H9 (cell line): ENCODE results near the gene SRA1. TPM values are rescaled to one million over a fixed set of nuclear protein-coding genes. Genes with fewer than 3 reads are reported as not detected.

Source experiments
- DNase-seq: peaks from one replicate; pipeline ENCODE4 v3.0.0-alpha.2; 2017
- H2AFZ ChIP-seq: one replicate; pipeline ENCODE4 v1.6.1; 2013; ENCODE audit warnings: mild to moderate bottlenecking, low read length, control low read depth, moderate library complexity
- H2AK5ac ChIP-seq: 2 replicates; pipeline ENCODE4 v1.6.1; 2013; ENCODE audit warnings: low read length, control low read depth, mixed read lengths; ENCODE audit not compliant: insufficient read length
- H2BK120ac ChIP-seq: one replicate; pipeline ENCODE4 v1.6.1; 2013; ENCODE audit warnings: low read depth, mild to moderate bottlenecking, low read length, control low read depth, inconsistent platforms; ENCODE audit not compliant: poor library complexity, severe bottlenecking
- H2BK12ac ChIP-seq: 2 replicates; pipeline ENCODE4 v1.6.1; 2013; ENCODE audit warnings: low read length, control low read depth, mixed read lengths, low read depth; ENCODE audit not compliant: insufficient read length
- H2BK15ac ChIP-seq: 2 replicates; pipeline ENCODE4 v1.6.1; 2013; ENCODE audit warnings: low read depth, low read length, control low read depth
- H2BK20ac ChIP-seq: one replicate; pipeline ENCODE4 v1.6.1; 2013; ENCODE audit warnings: low read depth, mild to moderate bottlenecking, low read length, control low read depth, inconsistent platforms; ENCODE audit not compliant: poor library complexity, severe bottlenecking
- H2BK5ac ChIP-seq: 2 replicates; pipeline ENCODE4 v1.6.1; 2013; ENCODE audit warnings: low read length, control low read depth, mixed read lengths; ENCODE audit not compliant: insufficient read length
- H3K14ac ChIP-seq: 2 replicates; pipeline ENCODE4 v1.6.1; 2013; ENCODE audit warnings: low read length, control low read depth; ENCODE audit not compliant: insufficient read depth
- H3K18ac ChIP-seq: 2 replicates; pipeline ENCODE4 v1.6.1; 2013; ENCODE audit warnings: low read depth, mild to moderate bottlenecking, mixed read lengths, low read length, control low read depth; ENCODE audit not compliant: insufficient read length
- H3K23ac ChIP-seq: 2 replicates; pipeline ENCODE4 v1.6.1; 2013; ENCODE audit warnings: low read length, control low read depth, mixed read lengths, low read depth; ENCODE audit not compliant: insufficient read length
- H3K23me2 ChIP-seq: 2 replicates; pipeline ENCODE4 v1.6.1; 2013; ENCODE audit warnings: low read depth, mild to moderate bottlenecking, mixed read lengths, low read length, control low read depth; ENCODE audit not compliant: insufficient read length, poor library complexity, severe bottlenecking
- H3K27ac ChIP-seq: 2 replicates; pipeline ENCODE4 v1.5.1; 2013; ENCODE audit warnings: low read length, control low read depth, mixed read lengths, low read depth; ENCODE audit not compliant: insufficient read length
- H3K27me3 ChIP-seq: 2 replicates; pipeline ENCODE4 v1.6.1; 2013; ENCODE audit warnings: low read length, control low read depth, inconsistent platforms; ENCODE audit not compliant: insufficient read depth
- H3K4ac ChIP-seq: 2 replicates; pipeline ENCODE4 v1.6.1; 2013; ENCODE audit warnings: low read depth, mild to moderate bottlenecking, control low read depth, inconsistent platforms, low read length, moderate library complexity
- H3K4me1 ChIP-seq: 2 replicates; pipeline ENCODE4 v1.6.1; 2013; ENCODE audit warnings: low read length, control low read depth, inconsistent platforms; ENCODE audit not compliant: insufficient read depth
- H3K4me2 ChIP-seq: 2 replicates; pipeline ENCODE4 v1.6.1; 2013; ENCODE audit warnings: low read length, control low read depth, mixed read lengths; ENCODE audit not compliant: insufficient read length, insufficient read depth
- H3K56ac ChIP-seq: 2 replicates; pipeline ENCODE4 v1.6.1; 2013; ENCODE audit warnings: low read depth, mild to moderate bottlenecking, mixed read lengths, low read length, control low read depth; ENCODE audit not compliant: insufficient read length
- H3K79me1 ChIP-seq: 2 replicates; pipeline ENCODE4 v1.6.1; 2013; ENCODE audit warnings: low read depth, mild to moderate bottlenecking, moderate library complexity, low read length, control low read depth, inconsistent platforms; ENCODE audit not compliant: insufficient read depth, poor library complexity, severe bottlenecking
- H3K79me2 ChIP-seq: 2 replicates; pipeline ENCODE4 v1.6.1; 2013; ENCODE audit warnings: low read length, control low read depth, inconsistent platforms; ENCODE audit not compliant: insufficient read depth
- H3K9ac ChIP-seq: 2 replicates; pipeline ENCODE4 v1.6.1; 2013; ENCODE audit warnings: low read length, control low read depth, mixed read lengths; ENCODE audit not compliant: insufficient read length; ENCODE audit errors: extremely low read depth
- H3K9me3 ChIP-seq: one replicate; pipeline ENCODE4 v1.6.1; 2013; ENCODE audit warnings: low read depth, low read length, inconsistent platforms; ENCODE audit not compliant: control insufficient read depth
- H3T11ph ChIP-seq: one replicate; pipeline ENCODE4 v1.6.1; 2013; ENCODE audit warnings: mild to moderate bottlenecking, low read length, control low read depth, inconsistent platforms
- H4K20me1 ChIP-seq: one replicate; pipeline ENCODE4 v1.6.1; 2013; ENCODE audit not compliant: control insufficient read depth, insufficient read length, insufficient read depth
- H4K5ac ChIP-seq: 2 replicates; pipeline ENCODE4 v1.6.1; 2013; ENCODE audit warnings: low read depth, mild to moderate bottlenecking, mixed read lengths, low read length, control low read depth; ENCODE audit not compliant: insufficient read length
- H4K8ac ChIP-seq: replicated peaks from 2 replicates; pipeline ENCODE4 v1.6.1; 2013; ENCODE audit warnings: low read length, control low read depth, mixed read lengths, low read depth; ENCODE audit not compliant: insufficient read length
- H4K91ac ChIP-seq: 2 replicates; pipeline ENCODE4 v1.6.1; 2013; ENCODE audit warnings: low read depth, mild to moderate bottlenecking, moderate library complexity, mixed read lengths, low read length, control low read depth; ENCODE audit not compliant: insufficient read length
- H3K27ac Mint-ChIP-seq, 3 experiments: 2 replicates in 2 of 3; 3 replicates in 1 of 3; pipeline ENCODE4 v1.8.0; 2020 to 2021; ENCODE audit warnings: mixed read lengths in 3 of 3, mild to moderate bottlenecking in 1 of 3, moderate library complexity in 1 of 3
- H3K27me3 Mint-ChIP-seq: 2 replicates; pipeline ENCODE4 v1.8.0; 2021; ENCODE audit warnings: low read depth, mild to moderate bottlenecking, moderate library complexity, mixed read lengths
- H3K36me3 Mint-ChIP-seq, 3 experiments: 2 replicates in 2 of 3; 3 replicates in 1 of 3; pipeline ENCODE4 v1.8.0; 2020 to 2021; ENCODE audit warnings: low read depth in 3 of 3, mixed read lengths in 3 of 3; ENCODE audit not compliant: insufficient read depth in 1 of 3
- H3K4me1 Mint-ChIP-seq, 2 experiments: 2 replicates each; pipeline ENCODE4 v1.8.0; 2020; ENCODE audit warnings: mixed read lengths in 2 of 2
- H3K4me3 Mint-ChIP-seq, 2 experiments: 2 replicates in 1 of 2; 3 replicates in 1 of 2; pipeline ENCODE4 v1.8.0; 2020 to 2021; ENCODE audit warnings: mild to moderate bottlenecking in 2 of 2, mixed read lengths in 2 of 2, moderate library complexity in 1 of 2
- H3K9me3 Mint-ChIP-seq, 2 experiments: 2 replicates in 1 of 2; 3 replicates in 1 of 2; pipeline ENCODE4 v1.8.0; 2020; ENCODE audit warnings: mild to moderate bottlenecking in 2 of 2, mixed read lengths in 2 of 2, moderate library complexity in 1 of 2
- WGBS: extraction: QIAGEN DNeasy Blood & Tissue Kit; methylation state at CpG from one replicate; pipeline ENCODE4 v1.1.7; 2013; ENCODE audit warnings: missing lambda C conversion rate, low lambda C conversion rate, mixed read lengths; ENCODE audit not compliant: insufficient read length; ENCODE audit errors: extremely low coverage; 5-methylcytosine and 5-hydroxymethylcytosine counted together
- total RNA-seq: library from RNA; stranded (reverse); gene quantifications from 2 replicates; pipeline ENCODE4 v1.2.1, GENCODE V29; 2021
- TF ChIP-seq, protein P1 (sequence below): fragments of 200-600 bp; sonication (generic); conservative IDR thresholded peaks from 3 replicates; pipeline ENCODE4 v1.8.0; 2021; ENCODE audit warnings: antibody characterized with exemption, mild to moderate bottlenecking

The SRA1 gene
- total RNA-seq, 1 experiment from 2014 or later: 49.3 TPM

DNA sequence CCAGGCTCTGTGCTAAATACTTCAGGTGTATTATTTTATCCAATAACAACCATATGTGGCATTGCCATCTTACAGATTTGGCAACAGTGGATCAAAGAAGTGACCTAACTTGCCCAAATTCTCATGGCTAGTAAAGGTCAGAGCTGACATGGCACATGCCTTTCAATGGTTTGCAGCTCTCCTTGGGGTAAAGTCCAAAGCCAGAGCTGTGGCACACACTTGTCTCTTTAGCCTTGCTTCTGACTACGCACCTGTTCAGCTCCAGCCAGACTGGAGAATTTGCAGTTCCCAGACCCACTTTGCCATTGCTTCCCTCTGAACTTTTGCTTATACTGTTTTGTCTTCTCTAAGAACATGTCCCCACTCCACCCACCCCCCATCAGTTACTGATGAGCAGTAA is 13.2 kb upstream of the SRA1 start:
- Mint-ChIP-seq H3K4me1 (peaks cover 5 to 6% of the 10 kb centered on the region in 2 experiments; a peak in 3 of 4 replicates), H3K9me3 (no peaks in the 10 kb centered on the region), H3K27ac (no peak overlapping the region), H3K36me3 (peaks cover 7 to 27% (median 22%) of the 10 kb centered on the region in 3 experiments), H3K4me3 (no peak overlapping the region), H3K27me3 (no peaks in the 10 kb centered on the region)
- H2BK15ac ChIP-seq: no peak overlapping the region
- no peak overlapping the region for H2BK5ac ChIP-seq
- no peak overlapping the region for H2BK12ac ChIP-seq
- no peak overlapping the region for H2AFZ ChIP-seq
- no peak overlapping the region for H3T11ph ChIP-seq
- H3K79me2 ChIP-seq: no peaks in the 10 kb centered on the region
- TF ChIP-seq, protein P1, sequence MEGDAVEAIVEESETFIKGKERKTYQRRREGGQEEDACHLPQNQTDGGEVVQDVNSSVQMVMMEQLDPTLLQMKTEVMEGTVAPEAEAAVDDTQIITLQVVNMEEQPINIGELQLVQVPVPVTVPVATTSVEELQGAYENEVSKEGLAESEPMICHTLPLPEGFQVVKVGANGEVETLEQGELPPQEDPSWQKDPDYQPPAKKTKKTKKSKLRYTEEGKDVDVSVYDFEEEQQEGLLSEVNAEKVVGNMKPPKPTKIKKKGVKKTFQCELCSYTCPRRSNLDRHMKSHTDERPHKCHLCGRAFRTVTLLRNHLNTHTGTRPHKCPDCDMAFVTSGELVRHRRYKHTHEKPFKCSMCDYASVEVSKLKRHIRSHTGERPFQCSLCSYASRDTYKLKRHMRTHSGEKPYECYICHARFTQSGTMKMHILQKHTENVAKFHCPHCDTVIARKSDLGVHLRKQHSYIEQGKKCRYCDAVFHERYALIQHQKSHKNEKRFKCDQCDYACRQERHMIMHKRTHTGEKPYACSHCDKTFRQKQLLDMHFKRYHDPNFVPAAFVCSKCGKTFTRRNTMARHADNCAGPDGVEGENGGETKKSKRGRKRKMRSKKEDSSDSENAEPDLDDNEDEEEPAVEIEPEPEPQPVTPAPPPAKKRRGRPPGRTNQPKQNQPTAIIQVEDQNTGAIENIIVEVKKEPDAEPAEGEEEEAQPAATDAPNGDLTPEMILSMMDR: no peak
- no peaks in the 10 kb centered on the region for H3K27me3 ChIP-seq
- H3K4me1 ChIP-seq: 0 out of 2 replicates have a peak, but pooled peaks cover 2% of the 10 kb centered on the region
- H3K14ac ChIP-seq: no peak overlapping the region
- no peaks in the 10 kb centered on the region for H4K20me1 ChIP-seq
- no peak overlapping the region for H3K27ac ChIP-seq
- H3K23ac ChIP-seq: no peak overlapping the region
- no peak overlapping the region for H2AK5ac ChIP-seq
- H3K9ac ChIP-seq: no peak overlapping the region
- H3K4ac ChIP-seq: no peak overlapping the region
- H3K18ac ChIP-seq: no peak overlapping the region
- no peak overlapping the region for H3K56ac ChIP-seq
- H2BK120ac ChIP-seq: no peak overlapping the region
- H3K9me3 ChIP-seq: no peaks in the 10 kb centered on the region
- no peak overlapping the region for H3K4me2 ChIP-seq
- no peak overlapping the region for H4K8ac ChIP-seq
- no peak overlapping the region for H2BK20ac ChIP-seq
- DNase-seq: no peak
- H3K79me1 ChIP-seq: no peaks in the 10 kb centered on the region
- no peaks in the 10 kb centered on the region for H3K23me2 ChIP-seq
- H4K5ac ChIP-seq: no peak overlapping the region
- no peak overlapping the region for H4K91ac ChIP-seq
- WGBS: no CpG with 5 or more reads among the region's 1 CpG
